ENCODE results near the gene CADPS.

Gene CADPS

DNA sequence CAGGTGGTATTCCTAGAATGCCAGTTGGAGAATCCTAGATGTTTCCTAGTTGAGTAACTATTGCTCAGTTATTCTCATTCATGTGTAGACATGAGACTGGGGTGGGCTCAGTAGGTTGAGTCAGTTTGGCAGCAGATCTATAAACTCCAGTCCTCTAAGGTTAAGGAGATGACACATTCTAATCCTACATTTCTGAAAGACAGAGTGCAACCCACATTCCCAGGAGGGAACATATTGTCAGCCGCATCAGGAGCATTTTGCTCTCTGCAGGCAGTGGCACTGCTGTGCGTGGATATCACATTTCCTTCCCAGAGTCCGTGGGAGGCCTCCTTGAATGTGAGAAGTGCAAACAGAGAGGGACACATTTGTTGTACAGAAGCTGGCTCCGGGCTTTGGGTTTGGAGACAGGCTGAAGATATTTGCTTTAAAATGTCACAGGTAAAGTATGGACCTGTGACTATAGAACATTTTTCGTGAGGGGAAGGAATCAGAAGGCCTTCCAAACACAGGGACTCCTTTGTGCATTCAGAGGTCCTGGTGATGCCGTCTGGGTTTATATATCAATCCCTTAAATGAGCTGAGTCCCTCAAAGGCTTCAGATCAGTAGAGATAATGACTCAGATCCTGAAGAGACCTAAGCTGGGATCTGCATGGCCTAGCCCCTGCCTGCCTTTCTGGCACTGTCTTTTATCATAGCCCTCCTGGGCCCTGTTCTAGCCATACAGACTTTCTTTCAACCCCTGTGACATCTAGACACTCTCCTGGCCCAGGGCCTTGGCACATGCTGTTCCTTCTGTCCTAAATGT is 156.5 kb downstream of the CADPS start:
- DNase-seq (no peak), ATAC-seq (no peak)
- Mint-ChIP-seq H3K4me1 (no peaks in the 10 kb centered on the region), H3K27me3 (no peaks in the 10 kb centered on the region), H3K4me3 (no peak overlapping the region), H3K27ac (no peak overlapping the region), H3K9me3 (peaks cover 4% of the 10 kb centered on the region), H3K36me3 (ENCODE audit: low read depth) (no peaks in the 10 kb centered on the region)

GRCh38 chr3:62718011-62718410 is 157.2 kb downstream of the CADPS start:
- Mint-ChIP-seq H3K27me3 (no peaks in the 10 kb centered on the region), H3K36me3 (ENCODE audit: low read depth) (no peaks in the 10 kb centered on the region), H3K27ac (no peak overlapping the region), H3K4me1 (no peaks in the 10 kb centered on the region), H3K4me3 (no peak overlapping the region), H3K9me3 (peaks cover 4% of the 10 kb centered on the region)
- DNase-seq = no peak
- no peak for ATAC-seq

GRCh38 chr3:62712746-62713145 is 162.5 kb downstream of the CADPS start:
- H3K27me3 Mint-ChIP-seq = no peaks in the 10 kb centered on the region
- ATAC-seq (no peak), DNase-seq (no peak)
- no peaks in the 10 kb centered on the region for H3K4me1 Mint-ChIP-seq
- no peaks in the 10 kb centered on the region for H3K36me3 Mint-ChIP-seq (ENCODE audit: low read depth)
- peaks cover 4% of the 10 kb centered on the region for H3K9me3 Mint-ChIP-seq
- no peak overlapping the region for H3K4me3 Mint-ChIP-seq
- no peak overlapping the region for H3K27ac Mint-ChIP-seq

GRCh38 chr3:62710751-62711150 is 164.5 kb downstream of the CADPS start:
- no peaks in the 10 kb centered on the region for H3K4me1 Mint-ChIP-seq
- H3K9me3 Mint-ChIP-seq = no peaks in the 10 kb centered on the region
- no peak overlapping the region for H3K27ac Mint-ChIP-seq
- no peak overlapping the region for H3K4me3 Mint-ChIP-seq
- H3K36me3 Mint-ChIP-seq (ENCODE audit: low read depth) = no peaks in the 10 kb centered on the region
- ATAC-seq (no peak), DNase-seq (no peak)
- no peaks in the 10 kb centered on the region for H3K27me3 Mint-ChIP-seq

DNA sequence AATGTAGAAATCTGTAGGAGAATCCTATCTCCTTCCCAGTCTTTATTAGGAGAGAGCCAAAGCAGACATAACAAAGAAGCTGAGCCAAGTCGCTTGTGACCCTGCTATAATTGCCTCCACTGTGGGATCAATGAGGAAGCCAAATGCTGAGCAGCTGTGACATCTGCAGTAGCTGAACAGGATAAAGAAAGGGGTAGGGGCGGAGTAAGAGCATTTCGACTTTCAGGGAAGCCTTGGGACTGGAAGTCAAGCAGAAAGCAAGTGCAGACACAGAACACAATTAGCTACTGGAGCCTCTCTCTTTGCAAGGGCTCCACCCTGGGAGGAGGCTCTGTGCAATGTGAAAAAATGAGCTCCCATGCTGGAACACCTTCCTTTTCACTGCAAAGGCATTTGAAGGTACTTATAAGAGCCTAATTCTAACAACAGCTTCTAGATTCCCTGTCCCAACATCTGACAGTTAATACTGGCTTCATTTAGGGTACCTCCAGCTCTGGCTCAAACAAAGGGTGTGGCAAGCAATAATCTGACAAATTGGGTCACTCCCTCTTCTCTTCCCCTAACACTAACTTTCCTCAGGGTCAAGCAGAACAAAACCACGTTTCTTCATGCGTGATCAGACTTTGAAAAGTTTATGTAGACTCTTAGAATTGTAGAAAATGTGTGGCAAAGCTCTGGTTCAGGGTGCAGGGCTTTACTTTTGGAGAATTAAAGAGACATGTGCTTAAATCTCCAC is 166.4 kb downstream of the CADPS start:
- ATAC-seq (no peak), DNase-seq (no peak)
- Mint-ChIP-seq H3K27ac (no peak overlapping the region), H3K27me3 (no peaks in the 10 kb centered on the region), H3K4me1 (no peaks in the 10 kb centered on the region), H3K4me3 (no peak overlapping the region), H3K9me3 (no peaks in the 10 kb centered on the region), H3K36me3 (ENCODE audit: low read depth) (no peaks in the 10 kb centered on the region)

- no peaks in the 10 kb centered on the region for H3K4me1 Mint-ChIP-seq
Measured at GRCh38 chr3:62705721-62706120, 169.5 kb downstream of the CADPS start.

DNA sequence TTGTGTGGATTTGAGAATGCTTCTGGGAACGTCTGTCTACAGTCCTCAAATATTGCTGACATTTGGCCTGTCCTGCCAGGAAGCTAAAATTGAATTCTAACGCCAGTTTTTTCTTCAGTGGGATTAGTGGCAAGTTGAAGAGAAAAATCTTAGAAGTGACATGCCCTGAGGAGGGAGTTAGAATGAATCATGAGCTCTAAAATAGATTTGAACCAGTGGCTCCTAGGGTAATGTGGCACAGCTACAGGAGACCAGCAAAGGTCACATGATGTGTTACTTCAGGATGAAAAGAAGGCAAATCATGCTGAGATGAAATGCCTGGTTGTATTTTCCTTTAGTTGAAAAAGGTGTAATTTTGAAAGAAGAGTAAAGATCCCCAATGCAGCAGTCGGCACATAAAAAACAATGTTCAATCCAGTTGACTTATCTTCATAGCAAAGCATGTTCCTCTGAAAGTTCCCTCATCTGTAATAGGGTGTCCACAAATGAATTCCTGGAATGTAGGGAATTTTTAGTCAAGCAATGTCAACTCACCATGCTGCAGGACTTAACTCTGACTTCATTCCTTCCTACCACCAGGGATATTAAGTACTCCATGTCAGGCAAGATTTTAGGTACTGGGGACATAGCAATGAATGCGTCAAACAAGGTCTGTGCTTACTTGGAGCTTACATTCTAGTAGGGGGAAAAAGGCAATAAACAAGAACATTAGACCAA is 171.6 kb downstream of the CADPS start:
- peaks cover 3% of the 10 kb centered on the region for H3K27me3 Mint-ChIP-seq
- ATAC-seq (no peak), DNase-seq (no peak)
- H3K4me1 Mint-ChIP-seq = no peaks in the 10 kb centered on the region
- H3K9me3 Mint-ChIP-seq = no peaks in the 10 kb centered on the region
- H3K27ac Mint-ChIP-seq = no peak overlapping the region
- H3K4me3 Mint-ChIP-seq = no peak overlapping the region
- H3K36me3 Mint-ChIP-seq (ENCODE audit: low read depth) = no peaks in the 10 kb centered on the region

More at GRCh38 chr3:62705721-62706120, 169.5 kb downstream of the CADPS start:
- no peaks in the 10 kb centered on the region for H3K9me3 Mint-ChIP-seq
- H3K27ac Mint-ChIP-seq = no peak overlapping the region
- peaks cover under 1% of the 10 kb centered on the region for H3K27me3 Mint-ChIP-seq
- DNase-seq (no peak), ATAC-seq (no peak)
- H3K4me3 Mint-ChIP-seq = no peak overlapping the region
- no peaks in the 10 kb centered on the region for H3K36me3 Mint-ChIP-seq (ENCODE audit: low read depth)

GRCh38 chr3:62700357-62700756 is 174.9 kb downstream of the CADPS start:
- H3K4me1 Mint-ChIP-seq = no peaks in the 10 kb centered on the region
- H3K9me3 Mint-ChIP-seq = no peaks in the 10 kb centered on the region
- ATAC-seq (no peak), DNase-seq (no peak)
- no peak overlapping the region for H3K4me3 Mint-ChIP-seq
- H3K36me3 Mint-ChIP-seq (ENCODE audit: low read depth) = no peaks in the 10 kb centered on the region
- peaks cover 5% of the 10 kb centered on the region for H3K27me3 Mint-ChIP-seq
- no peak overlapping the region for H3K27ac Mint-ChIP-seq

DNA sequence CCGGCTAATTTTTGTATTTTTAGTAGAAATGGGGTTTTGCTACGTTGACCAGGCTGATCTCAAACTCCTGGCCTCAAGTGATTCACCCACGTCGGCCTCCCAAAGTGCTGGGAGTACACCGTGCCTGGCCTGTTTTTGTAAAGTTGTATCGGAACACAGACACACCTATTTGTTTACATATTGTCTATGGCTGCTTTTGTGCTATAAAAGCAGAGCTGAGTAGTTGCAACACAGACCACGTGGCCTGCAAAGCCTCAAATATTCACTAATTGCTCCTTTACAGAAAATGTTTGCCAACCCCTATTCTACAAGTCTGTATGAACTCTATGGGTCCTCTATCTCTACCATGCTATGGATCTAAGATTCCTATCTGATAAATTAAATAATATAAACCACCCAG is 175.5 kb downstream of the CADPS start:
- H3K4me1 Mint-ChIP-seq = no peaks in the 10 kb centered on the region
- peaks cover 5% of the 10 kb centered on the region for H3K27me3 Mint-ChIP-seq
- no peaks in the 10 kb centered on the region for H3K9me3 Mint-ChIP-seq
- DNase-seq = no peak
- no peak overlapping the region for H3K27ac Mint-ChIP-seq
- H3K4me3 Mint-ChIP-seq = no peak overlapping the region
- H3K36me3 Mint-ChIP-seq (ENCODE audit: low read depth) = no peaks in the 10 kb centered on the region
- no peak for ATAC-seq

DNA sequence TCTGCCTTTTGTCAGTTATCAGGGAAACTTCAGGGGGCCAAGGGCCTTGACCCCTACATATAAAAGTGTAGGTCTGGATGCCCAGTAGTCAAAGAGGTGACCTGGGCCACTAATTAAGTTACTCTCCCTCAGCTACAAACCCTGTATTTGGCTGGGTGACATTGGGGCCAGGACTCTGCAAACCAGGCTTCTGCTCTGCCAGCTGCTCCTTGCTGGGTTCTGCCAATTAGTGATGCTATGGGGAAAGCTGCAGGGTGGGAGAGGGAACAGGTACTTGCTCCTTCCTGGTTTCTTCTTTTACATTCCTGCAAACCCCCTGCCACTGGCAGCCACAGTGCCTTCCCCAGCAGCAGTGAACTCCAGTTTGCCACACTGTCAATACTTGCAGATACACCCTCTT is 179.2 kb downstream of the CADPS start:
- ATAC-seq = no peak
- Mint-ChIP-seq H3K27me3 (peaks cover 5% of the 10 kb centered on the region), H3K27ac (no peak overlapping the region), H3K4me1 (no peaks in the 10 kb centered on the region), H3K4me3 (no peak overlapping the region), H3K36me3 (ENCODE audit: low read depth) (no peaks in the 10 kb centered on the region), H3K9me3 (peaks cover 5% of the 10 kb centered on the region)
- no peak for DNase-seq

- H3K27me3 Mint-ChIP-seq = peaks cover 3% of the 10 kb centered on the region
- no peaks in the 10 kb centered on the region for H3K4me1 Mint-ChIP-seq
- no peak for DNase-seq
- H3K27ac Mint-ChIP-seq = no peak overlapping the region
- ATAC-seq = no peak
- H3K36me3 Mint-ChIP-seq (ENCODE audit: low read depth) = no peaks in the 10 kb centered on the region
- peaks cover 5% of the 10 kb centered on the region for H3K9me3 Mint-ChIP-seq
- no peak overlapping the region for H3K4me3 Mint-ChIP-seq
Measured at GRCh38 chr3:62688812-62689211, 186.4 kb downstream of the CADPS start.

GRCh38 chr3:62688050-62688449 is 187.2 kb downstream of the CADPS start:
- H3K9me3 Mint-ChIP-seq = peaks cover 3% of the 10 kb centered on the region
- no peak for DNase-seq
- no peak for ATAC-seq
- H3K27me3 Mint-ChIP-seq = peaks cover 4% of the 10 kb centered on the region
- no peaks in the 10 kb centered on the region for H3K4me1 Mint-ChIP-seq
- no peaks in the 10 kb centered on the region for H3K36me3 Mint-ChIP-seq (ENCODE audit: low read depth)
- H3K27ac Mint-ChIP-seq = no peak overlapping the region
- no peak overlapping the region for H3K4me3 Mint-ChIP-seq

GRCh38 chr3:62686503-62687294 is 188.5 kb downstream of the CADPS start:
- no peaks in the 10 kb centered on the region for H3K36me3 Mint-ChIP-seq (ENCODE audit: low read depth)
- ATAC-seq (no peak), DNase-seq (no peak)
- H3K9me3 Mint-ChIP-seq = no peaks in the 10 kb centered on the region
- H3K4me3 Mint-ChIP-seq = no peak overlapping the region
- H3K27me3 Mint-ChIP-seq = peaks cover 6% of the 10 kb centered on the region
- no peak overlapping the region for H3K27ac Mint-ChIP-seq
- H3K4me1 Mint-ChIP-seq = no peaks in the 10 kb centered on the region

DNA sequence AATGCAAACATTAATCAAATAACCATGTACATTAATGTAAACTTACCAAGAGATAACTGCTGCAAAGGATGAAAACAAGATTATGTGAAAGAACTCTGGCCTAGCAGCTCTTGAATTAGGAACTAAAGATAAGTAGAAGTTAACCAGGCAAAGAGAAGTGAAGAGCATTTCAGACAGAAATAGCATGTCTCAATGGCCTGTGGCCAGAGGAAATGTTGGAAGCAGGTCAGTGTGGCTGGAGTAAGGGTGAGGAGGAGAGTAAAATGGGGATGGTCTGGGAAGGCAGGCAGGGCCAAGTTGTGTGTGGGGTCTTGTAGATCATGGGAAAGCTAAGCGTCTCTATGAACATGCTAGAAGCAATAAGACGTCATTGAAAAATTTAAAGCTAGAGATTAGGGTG is 192.4 kb downstream of the CADPS start:
- no peaks in the 10 kb centered on the region for H3K4me1 Mint-ChIP-seq
- H3K36me3 Mint-ChIP-seq (ENCODE audit: low read depth) = no peaks in the 10 kb centered on the region
- no peak overlapping the region for H3K4me3 Mint-ChIP-seq
- peaks cover 6% of the 10 kb centered on the region for H3K27me3 Mint-ChIP-seq
- H3K9me3 Mint-ChIP-seq = no peaks in the 10 kb centered on the region
- ATAC-seq (no peak), DNase-seq (no peak)
- H3K27ac Mint-ChIP-seq = no peak overlapping the region

Measured in activated naive CD8-positive, alpha-beta T cell treated with anti-CD3 and anti-CD28 coated beads, Interleukin-2, amount 50 U/mL, for 24 hours (primary cell).